GM23338 (cell line): ENCODE results near the gene WWP2. TPM values are rescaled to one million over a fixed set of nuclear protein-coding genes. Genes with fewer than 3 reads are reported as not detected.

Experiments
- ATAC-seq: fragments of 200-7000 bp; cut with Tn5 transposase; 3 replicates; pipeline ENCODE4 v1.9.1; 2020
- DNase-seq: peaks from one replicate; pipeline ENCODE4 v3.0.0-alpha.2; 2015; ENCODE audit warnings: low spot score
- H2AFZ ChIP-seq: fragments of 200-600 bp; sonication (generic); 2 replicates; pipeline ENCODE4 v1.8.0; 2016; ENCODE audit warnings: antibody characterized with exemption, mild to moderate bottlenecking, moderate library complexity
- H3F3A ChIP-seq: fragments of 200-600 bp; sonication (generic); replicated peaks from 2 replicates; pipeline ENCODE4 v1.8.0; 2017; ENCODE audit warnings: antibody characterized with exemption, mixed run types, low read depth
- H3K27ac ChIP-seq: fragments of 200-600 bp; sonication (generic); 2 replicates; pipeline ENCODE4 v1.6.1; 2016; ENCODE audit warnings: low read depth
- H3K27me3 ChIP-seq: fragments of 200-600 bp; sonication (generic); 2 replicates; pipeline ENCODE4 v1.8.0; 2016; ENCODE audit warnings: mild to moderate bottlenecking, mixed run types, moderate library complexity; ENCODE audit not compliant: insufficient read depth
- H3K36me3 ChIP-seq: fragments of 200-600 bp; sonication (generic); 2 replicates; pipeline ENCODE4 v1.8.0; 2016; ENCODE audit warnings: mild to moderate bottlenecking; ENCODE audit not compliant: insufficient read depth
- H3K4me1 ChIP-seq: fragments of 200-600 bp; sonication (generic); 2 replicates; pipeline ENCODE4 v1.8.0; 2016; ENCODE audit warnings: mild to moderate bottlenecking, moderate library complexity; ENCODE audit not compliant: insufficient read depth
- H3K4me2 ChIP-seq: fragments of 200-600 bp; sonication (generic); 2 replicates; pipeline ENCODE4 v1.7.1; 2017; ENCODE audit warnings: mixed run types
- H3K4me3 ChIP-seq: fragments of 200-600 bp; sonication (generic); 2 replicates; pipeline ENCODE4 v1.6.1; 2016; ENCODE audit warnings: mixed run types
- H3K79me2 ChIP-seq: fragments of 200-600 bp; sonication (generic); replicated peaks from 2 replicates; pipeline ENCODE4 v1.8.0; 2017; ENCODE audit warnings: mild to moderate bottlenecking; ENCODE audit not compliant: insufficient read depth
- H3K9me2 ChIP-seq: fragments of 200-600 bp; sonication (generic); 2 replicates; pipeline ENCODE4 v1.8.0; 2017; ENCODE audit not compliant: insufficient read depth
- H4K20me1 ChIP-seq: fragments of 200-600 bp; sonication (generic); replicated peaks from 2 replicates; pipeline ENCODE4 v1.8.0; 2017; ENCODE audit warnings: mild to moderate bottlenecking; ENCODE audit not compliant: insufficient read depth
- H3K27ac Mint-ChIP-seq: 2 replicates; pipeline ENCODE4 v1.8.0; 2020; ENCODE audit warnings: inconsistent platforms, mild to moderate bottlenecking, moderate library complexity, mixed read lengths
- H3K27me3 Mint-ChIP-seq: 3 replicates; pipeline ENCODE4 v1.8.0; 2022; ENCODE audit warnings: low read depth, mild to moderate bottlenecking, moderate library complexity, mixed read lengths, inconsistent platforms; ENCODE audit not compliant: insufficient read depth, poor library complexity
- H3K36me3 Mint-ChIP-seq: 3 replicates; pipeline ENCODE4 v1.8.0; 2021; ENCODE audit warnings: low read depth, mild to moderate bottlenecking, inconsistent platforms, moderate library complexity, mixed read lengths
- H3K4me1 Mint-ChIP-seq: 3 replicates; pipeline ENCODE4 v1.8.0; 2020; ENCODE audit warnings: mild to moderate bottlenecking, inconsistent platforms, mixed read lengths
- H3K4me3 Mint-ChIP-seq: 3 replicates; pipeline ENCODE4 v1.8.0; 2021; ENCODE audit warnings: moderate library complexity, mild to moderate bottlenecking, inconsistent platforms, mixed read lengths
- H3K9me3 Mint-ChIP-seq: 3 replicates; pipeline ENCODE4 v1.8.0; 2020; ENCODE audit warnings: moderate library complexity, mild to moderate bottlenecking, inconsistent platforms, mixed read lengths
- CREB1 ChIP-seq: fragments of 250-450 bp; sonication (Bioruptor Pico); IDR thresholded peaks from 2 replicates; pipeline ENCODE4 v1.5.0; 2020; ENCODE audit warnings: low read depth, mild to moderate bottlenecking, moderate library complexity
- ETS1 ChIP-seq: IDR thresholded peaks from 2 replicates; pipeline ENCODE4 v1.6.1; 2016; ENCODE audit warnings: antibody characterized with exemption
- EZH2 ChIP-seq: fragments of 200-600 bp; sonication (generic); IDR thresholded peaks from one replicate; pipeline ENCODE4 v1.8.0; 2017; ENCODE audit warnings: antibody characterized with exemption, mild to moderate bottlenecking, low read depth; ENCODE audit not compliant: unreplicated experiment
- EZH2phosphoT487 ChIP-seq: fragments of 200-600 bp; sonication (generic); IDR thresholded peaks from one replicate; pipeline ENCODE4 v1.8.1; 2018; ENCODE audit warnings: antibody characterized with exemption; ENCODE audit not compliant: unreplicated experiment
- JUNB ChIP-seq: IDR thresholded peaks from one replicate; pipeline ENCODE4 v1.6.1; 2016; ENCODE audit warnings: antibody characterized with exemption; ENCODE audit not compliant: unreplicated experiment
- NANOG ChIP-seq: IDR thresholded peaks from 2 replicates; pipeline ENCODE4 v1.6.1; 2016; ENCODE audit warnings: antibody characterized with exemption, borderline replicate concordance
- POLR2AphosphoS5 ChIP-seq: IDR thresholded peaks from 2 replicates; pipeline ENCODE4 v1.6.1; 2016; ENCODE audit warnings: antibody characterized with exemption, low read depth
- REST ChIP-seq: IDR thresholded peaks from one replicate; pipeline ENCODE4 v1.6.1; 2018; ENCODE audit warnings: antibody characterized with exemption; ENCODE audit not compliant: unreplicated experiment
- STAT1 ChIP-seq: IDR thresholded peaks from one replicate; pipeline ENCODE4 v1.6.1; 2016; ENCODE audit warnings: antibody characterized with exemption; ENCODE audit not compliant: unreplicated experiment
- ZNF114 ChIP-seq: fragments of 250-450 bp; sonication (Bioruptor Pico); IDR thresholded peaks from 2 replicates; pipeline ENCODE4 v1.5.0; 2020; ENCODE audit warnings: mild to moderate bottlenecking, moderate library complexity
- ZNF331 ChIP-seq: fragments of 250-450 bp; sonication (Bioruptor Pico); IDR thresholded peaks from 2 replicates; pipeline ENCODE4 v1.5.0; 2020; ENCODE audit warnings: low read depth, mild to moderate bottlenecking, moderate library complexity
- ZNF462 ChIP-seq: fragments of 250-450 bp; sonication (Bioruptor Pico); IDR thresholded peaks from 2 replicates; pipeline ENCODE4 v1.5.0; 2020; ENCODE audit warnings: mild to moderate bottlenecking, moderate library complexity
- polyA plus RNA-seq: library from polyadenylated mRNA; unstranded; fragments of >200 nt; fragmentation: Nextera tagmentation; extraction: Ambion mirVana; gene quantifications from 2 replicates; pipeline ENCODE4 v1.2.1, GENCODE V29; 2016
- total RNA-seq: library from RNA; depleted of rRNA; stranded (reverse); fragments of >200 nt; shearing (Covaris generic); gene quantifications from 2 replicates; pipeline ENCODE4 v1.2.3, GENCODE V29; 2014

Gene WWP2
- total and polyA plus RNA-seq, 2 experiments from 2014 or later: 12.3 to 35.5 TPM

GRCh38 chr16:69888005-69888590 lies 126.0 kb downstream of the WWP2 start:
- H3K36me3 ChIP-seq: no peaks in the 10 kb centered on the region
- Mint-ChIP-seq H3K36me3 (peaks cover 20% of the 10 kb centered on the region), H3K27me3 (no peaks in the 10 kb centered on the region), H3K4me3 (no peak overlapping the region), H3K4me1 (peaks cover 8% of the 10 kb centered on the region; the same call in 2 of the 3 replicates), H3K9me3 (no peaks in the 10 kb centered on the region), H3K27ac (no peak overlapping the region)
- peaks cover 4% of the 10 kb centered on the region; the same call in 1 of the 2 replicates for H3K4me1 ChIP-seq
- H3K4me3 ChIP-seq: no peak overlapping the region
- no peak for TF ChIP-seq JUNB
- no peak for TF ChIP-seq REST
- no peak for TF ChIP-seq ZNF331 (CRISPR knock-in tag)
- TF ChIP-seq ZNF462 (CRISPR knock-in tag): no peak
- TF ChIP-seq CREB1 (CRISPR knock-in tag): no peak
- TF ChIP-seq STAT1: no peak
- no peak for TF ChIP-seq ETS1
- TF ChIP-seq EZH2phosphoT487: no peak
- no peak for TF ChIP-seq NANOG
- no peak for TF ChIP-seq ZNF114 (CRISPR knock-in tag)
- TF ChIP-seq POLR2AphosphoS5: no peak
- TF ChIP-seq EZH2: no peak
- no peak for DNase-seq
- H2AFZ ChIP-seq: no peak overlapping the region
- H3K27ac ChIP-seq: no peak overlapping the region
- no peak for ATAC-seq
- no peaks in the 10 kb centered on the region for H3K27me3 ChIP-seq
- H4K20me1 ChIP-seq: no peaks in the 10 kb centered on the region
- H3K4me2 ChIP-seq: no peak overlapping the region
- peaks cover 5% of the 10 kb centered on the region; the same call in 1 of the 2 replicates for H3F3A ChIP-seq
- no peaks in the 10 kb centered on the region for H3K79me2 ChIP-seq
- 0 out of 2 replicates have a peak, but pooled peaks cover 3% of the 10 kb centered on the region for H3K9me2 ChIP-seq
